ENCODE measurements around the gene AEBP1.

Gene AEBP1

GRCh38 chr7:44067064-44067951, 36.8 kb upstream of the AEBP1 start:
- no peak for DNase-seq

GRCh38 chr7:44068054-44068453, 36.1 kb upstream of the AEBP1 start:
- DNase-seq: no peak

GRCh38 chr7:44071726-44072363, 32.3 kb upstream of the AEBP1 start:
- no peak for DNase-seq

GRCh38 chr7:44072364-44073231, 31.5 kb upstream of the AEBP1 start:
- peak in 1 of 5 donors; percentile 21 for DNase-seq

- peak in 1 of 5 donors; percentile 37 for DNase-seq
These were observed 30.3 kb upstream of the AEBP1 start for GRCh38 chr7:44073664-44074348.

GRCh38 chr7:44074349-44074695, 29.8 kb upstream of the AEBP1 start:
- DNase-seq: no peak

- DNase-seq: no peak
These were observed 28.7 kb upstream of the AEBP1 start for GRCh38 chr7:44075296-44076075.

- DNase-seq: no peak
These were observed 27.8 kb upstream of the AEBP1 start for GRCh38 chr7:44076101-44076895.

- no peak for DNase-seq
These were observed 27.1 kb upstream of the AEBP1 start for GRCh38 chr7:44077061-44077460.

- DNase-seq: no peak
These were observed 26.5 kb upstream of the AEBP1 start for GRCh38 chr7:44077681-44078091.

GRCh38 chr7:44078521-44078920, 25.6 kb upstream of the AEBP1 start:
- no peak for DNase-seq

- DNase-seq: no peak
These were observed 24.7 kb upstream of the AEBP1 start for GRCh38 chr7:44079331-44080021.

GRCh38 chr7:44080118-44080517, 24.0 kb upstream of the AEBP1 start:
- no peak for DNase-seq

- no peak for DNase-seq
These were observed 23.4 kb upstream of the AEBP1 start for GRCh38 chr7:44080686-44081265.

- peak in 2 of 5 donors; percentile 26 to 49 for DNase-seq
These were observed 22.8 kb upstream of the AEBP1 start for GRCh38 chr7:44081266-44081748.

- DNase-seq: peak; percentile 98 to 99 (median 98)
These were observed 21.5 kb upstream of the AEBP1 start for GRCh38 chr7:44082541-44083207.

GRCh38 chr7:44083796-44084195, 20.3 kb upstream of the AEBP1 start:
- no peak for DNase-seq

GRCh38 chr7:44084701-44085100, 19.4 kb upstream of the AEBP1 start:
- no peak for DNase-seq

GRCh38 chr7:44085546-44085945, 18.6 kb upstream of the AEBP1 start:
- no peak for DNase-seq

Measured in T-helper 1 cell (primary cell).